GM19193 (cell line): ENCODE results near the gene F11.

Source experiments
- POLR2A ChIP-seq: IDR thresholded peaks from 4 replicates; pipeline ENCODE4 v1.6.1; 2011; ENCODE audit not compliant: insufficient read depth, insufficient read length; ENCODE audit errors: extremely low read depth

Gene F11

DNA sequence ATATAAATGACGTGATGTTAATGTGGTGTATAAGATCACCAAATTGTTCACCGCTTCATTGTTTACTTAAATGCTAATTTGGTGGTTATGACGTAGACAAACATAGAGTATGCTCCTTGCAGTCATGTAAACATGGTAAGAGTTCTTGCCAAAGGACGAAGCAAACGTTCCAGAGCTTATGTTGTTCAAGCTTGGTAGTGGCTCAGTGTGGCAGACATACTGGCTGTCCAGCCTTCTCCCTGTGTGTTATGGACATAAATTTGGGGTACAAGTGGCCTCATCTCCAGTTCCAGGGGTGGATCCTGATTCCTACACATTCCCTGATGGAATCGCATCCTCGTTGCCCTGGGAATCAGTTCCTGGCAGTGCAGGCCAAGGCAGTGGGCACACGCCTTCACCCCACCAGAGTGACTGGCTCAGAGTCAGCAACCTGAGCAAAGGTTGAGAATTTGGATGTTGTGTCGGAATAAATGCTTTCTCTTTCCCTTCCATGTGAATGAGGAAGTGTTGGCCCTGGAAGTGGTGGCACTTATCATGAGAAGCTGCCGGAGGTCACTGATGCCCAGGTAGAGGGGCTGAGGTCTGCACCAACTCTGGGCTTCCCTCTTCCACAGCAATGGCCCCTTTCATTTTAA is 25.4 kb downstream of the F11 start:
- no peak for TF ChIP-seq POLR2A

DNA sequence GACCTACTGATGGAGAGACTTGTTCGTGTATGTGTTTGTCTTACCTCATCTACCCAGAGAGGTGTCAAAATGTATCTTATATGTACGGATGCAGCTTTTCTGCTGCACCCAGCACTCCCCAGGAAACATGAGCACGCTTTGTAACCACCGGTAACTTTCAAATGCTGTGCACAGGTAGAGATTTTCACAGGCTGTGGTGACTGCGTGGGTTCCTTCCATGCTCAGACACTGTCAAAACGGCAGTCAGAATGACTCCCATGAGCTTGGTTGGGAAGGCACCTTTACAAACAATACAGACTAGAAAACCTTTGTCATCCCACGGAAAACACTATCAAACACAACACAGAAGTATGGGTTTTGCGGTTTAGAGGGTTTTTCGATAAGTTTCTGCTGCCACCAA is 28.2 kb downstream of the F11 start:
- TF ChIP-seq POLR2A = no peak

DNA sequence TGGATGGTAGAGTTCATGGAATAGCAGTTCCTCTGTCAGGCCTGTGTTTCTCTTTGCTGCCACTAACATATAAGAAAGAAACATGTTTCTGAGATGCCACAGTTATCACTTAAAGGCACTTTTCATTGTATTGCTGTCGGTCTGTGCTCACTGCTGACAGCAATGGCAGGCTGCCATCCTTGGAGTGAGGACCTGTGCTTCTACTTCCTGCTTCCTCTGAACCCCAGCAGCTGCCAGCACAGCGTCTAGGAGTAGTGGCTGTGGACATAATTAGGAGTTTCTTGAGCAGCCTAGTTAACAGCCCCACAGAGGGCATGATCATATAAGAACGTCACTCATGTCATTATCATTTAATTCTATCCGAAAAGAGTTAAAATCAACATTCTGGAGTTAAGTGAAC is 30.5 kb downstream of the F11 start:
- no peak for TF ChIP-seq POLR2A

- no peak for TF ChIP-seq POLR2A
Observed at GRCh38 chr4:186297013-186297645, 31.1 kb downstream of the F11 start.

DNA sequence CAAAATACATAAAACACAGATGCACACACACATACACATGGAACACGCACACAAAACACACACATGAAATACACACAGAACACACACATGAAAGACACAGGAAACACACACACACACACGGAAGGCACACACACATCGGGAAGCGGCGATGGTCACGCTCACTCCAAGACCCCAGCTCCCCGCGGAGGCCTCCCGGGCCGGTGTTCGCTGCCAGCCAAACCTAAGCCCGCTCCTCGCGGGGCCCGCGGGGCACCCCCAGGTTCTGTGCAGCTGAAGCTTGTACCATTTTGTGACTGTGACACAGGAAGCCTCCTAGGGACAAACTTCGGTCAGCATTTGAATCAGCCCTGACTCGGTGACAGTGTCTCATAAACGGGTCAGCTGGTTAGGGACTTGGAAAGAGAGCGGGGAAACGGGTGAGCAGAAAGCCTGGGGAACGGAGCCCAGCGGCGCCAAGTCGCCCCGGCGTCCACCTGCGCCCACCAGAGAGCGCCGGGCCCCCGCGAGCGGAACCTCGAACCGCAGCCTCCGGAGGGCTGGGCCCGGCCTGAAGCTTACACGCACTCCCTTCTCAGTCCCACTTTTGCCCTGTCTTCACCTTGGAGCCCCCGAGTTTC is 32.1 kb downstream of the F11 start:
- no peak for TF ChIP-seq POLR2A

- TF ChIP-seq POLR2A = no peak
Observed at GRCh38 chr4:186299291-186299690, 33.3 kb downstream of the F11 start.

- no peak for TF ChIP-seq POLR2A
Observed at GRCh38 chr4:186300659-186301390, 34.8 kb downstream of the F11 start.

GRCh38 chr4:186304216-186304615 is 38.2 kb downstream of the F11 start:
- no peak for TF ChIP-seq POLR2A

- TF ChIP-seq POLR2A = no peak
Observed at GRCh38 chr4:186304866-186305505, 39.0 kb downstream of the F11 start.

DNA sequence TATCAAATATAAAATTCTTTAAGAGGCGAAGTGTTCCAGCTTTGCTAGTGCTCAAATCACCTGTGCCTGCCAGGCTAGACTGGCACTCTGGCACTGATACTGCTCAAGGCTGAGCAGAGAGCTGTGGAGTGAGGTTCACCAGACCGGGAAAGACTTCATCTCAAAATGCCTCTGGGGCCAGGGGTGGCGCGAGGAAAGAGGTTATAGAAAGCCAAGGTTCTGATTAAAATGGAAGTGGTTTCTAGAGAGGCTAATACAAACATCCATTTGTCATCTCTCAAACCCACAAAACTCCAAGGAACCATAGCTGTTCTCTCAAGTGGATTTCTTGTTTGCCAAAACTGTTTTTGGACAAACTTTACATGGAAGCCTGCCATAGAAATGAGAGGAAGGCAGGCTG is 41.5 kb downstream of the F11 start:
- no peak for TF ChIP-seq POLR2A

DNA sequence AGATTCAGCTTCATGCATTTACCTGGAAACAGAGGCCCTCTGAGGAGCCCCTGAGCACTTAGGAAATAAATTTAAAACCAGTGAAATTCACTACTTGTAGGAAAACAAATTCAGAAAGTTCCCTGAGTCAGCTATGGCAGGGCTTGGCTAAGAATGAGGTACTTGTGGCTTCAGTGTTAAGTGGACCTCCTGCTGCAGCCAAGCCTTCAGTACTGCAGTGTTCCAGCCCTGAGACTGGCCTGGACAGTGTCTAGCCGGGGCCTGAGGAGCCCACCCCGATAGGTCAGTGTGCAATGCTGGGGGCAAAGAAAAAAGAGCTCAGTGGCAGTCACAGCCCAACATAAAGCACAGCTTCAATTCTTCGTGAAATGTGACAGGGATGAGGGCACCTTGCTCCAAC is 41.9 kb downstream of the F11 start:
- no peak for TF ChIP-seq POLR2A

GRCh38 chr4:186318481-186318880 is 52.5 kb downstream of the F11 start:
- TF ChIP-seq POLR2A = no peak

DNA sequence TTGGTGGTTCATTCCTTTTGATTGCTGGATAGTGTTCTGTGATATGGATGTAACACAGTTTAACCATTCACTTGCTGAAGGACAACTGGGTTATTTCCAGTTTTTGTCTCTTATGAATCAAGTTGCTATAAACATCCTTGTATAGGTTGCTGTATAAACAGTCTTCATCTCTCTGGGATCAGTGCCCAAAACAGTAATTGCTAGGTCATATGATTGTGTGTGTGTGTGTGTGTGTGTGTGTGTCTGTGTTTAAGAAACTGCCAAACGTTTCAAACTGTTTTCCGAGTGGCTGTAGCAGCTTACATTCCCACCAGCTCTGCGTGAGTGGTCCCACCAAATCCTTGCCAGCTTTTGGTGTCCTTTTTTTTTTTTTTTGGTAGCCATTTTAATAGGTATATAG is 60.4 kb downstream of the F11 start:
- TF ChIP-seq POLR2A = no peak

- TF ChIP-seq POLR2A = no peak
Observed at GRCh38 chr4:186329372-186329771, 63.4 kb downstream of the F11 start.

GRCh38 chr4:186330368-186330767 is 64.4 kb downstream of the F11 start:
- TF ChIP-seq POLR2A = no peak
